LNCaP clone FGC (cell line): ENCODE data around the gene PLEKHM3.

Experiments
- DNase-seq: peaks from one replicate; pipeline ENCODE4 v3.0.0-alpha.2; 2011; ENCODE audit warnings: low read depth
- H3K4me3 ChIP-seq: 2 replicates; pipeline ENCODE4 v1.5.1; 2011; ENCODE audit warnings: mild to moderate bottlenecking, low read depth, low read length, control low read depth
- TF ChIP-seq, protein P1 (sequence below): IDR thresholded peaks from 2 replicates; pipeline ENCODE4 v1.5.1; 2012; ENCODE audit warnings: mild to moderate bottlenecking; ENCODE audit not compliant: control insufficient read depth, insufficient read depth; ENCODE audit errors: extremely low read depth

PLEKHM3 gene

DNA sequence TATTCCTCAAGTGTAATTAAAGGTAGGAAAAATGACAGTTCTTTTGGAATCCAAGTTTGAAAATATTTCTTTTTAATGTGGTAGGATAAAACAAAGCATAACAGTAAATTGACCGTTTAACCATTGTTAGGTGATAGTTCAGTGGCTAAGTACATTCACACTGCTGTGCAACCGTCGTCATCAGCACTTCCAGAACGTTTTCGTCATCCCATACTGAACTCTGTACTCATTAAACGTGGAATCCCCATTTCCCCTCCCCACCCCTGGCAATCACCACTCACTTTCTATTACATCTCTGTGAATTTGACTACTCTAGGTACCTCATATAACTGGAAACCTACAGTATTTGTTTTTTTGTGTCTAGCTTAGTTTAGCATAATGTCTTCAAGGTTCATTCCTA is 222.7 kb downstream of the PLEKHM3 start:
- TF ChIP-seq, protein P1, sequence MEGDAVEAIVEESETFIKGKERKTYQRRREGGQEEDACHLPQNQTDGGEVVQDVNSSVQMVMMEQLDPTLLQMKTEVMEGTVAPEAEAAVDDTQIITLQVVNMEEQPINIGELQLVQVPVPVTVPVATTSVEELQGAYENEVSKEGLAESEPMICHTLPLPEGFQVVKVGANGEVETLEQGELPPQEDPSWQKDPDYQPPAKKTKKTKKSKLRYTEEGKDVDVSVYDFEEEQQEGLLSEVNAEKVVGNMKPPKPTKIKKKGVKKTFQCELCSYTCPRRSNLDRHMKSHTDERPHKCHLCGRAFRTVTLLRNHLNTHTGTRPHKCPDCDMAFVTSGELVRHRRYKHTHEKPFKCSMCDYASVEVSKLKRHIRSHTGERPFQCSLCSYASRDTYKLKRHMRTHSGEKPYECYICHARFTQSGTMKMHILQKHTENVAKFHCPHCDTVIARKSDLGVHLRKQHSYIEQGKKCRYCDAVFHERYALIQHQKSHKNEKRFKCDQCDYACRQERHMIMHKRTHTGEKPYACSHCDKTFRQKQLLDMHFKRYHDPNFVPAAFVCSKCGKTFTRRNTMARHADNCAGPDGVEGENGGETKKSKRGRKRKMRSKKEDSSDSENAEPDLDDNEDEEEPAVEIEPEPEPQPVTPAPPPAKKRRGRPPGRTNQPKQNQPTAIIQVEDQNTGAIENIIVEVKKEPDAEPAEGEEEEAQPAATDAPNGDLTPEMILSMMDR, result no peak
- no peak for DNase-seq
- H3K4me3 ChIP-seq, result no peak overlapping the region

DNA sequence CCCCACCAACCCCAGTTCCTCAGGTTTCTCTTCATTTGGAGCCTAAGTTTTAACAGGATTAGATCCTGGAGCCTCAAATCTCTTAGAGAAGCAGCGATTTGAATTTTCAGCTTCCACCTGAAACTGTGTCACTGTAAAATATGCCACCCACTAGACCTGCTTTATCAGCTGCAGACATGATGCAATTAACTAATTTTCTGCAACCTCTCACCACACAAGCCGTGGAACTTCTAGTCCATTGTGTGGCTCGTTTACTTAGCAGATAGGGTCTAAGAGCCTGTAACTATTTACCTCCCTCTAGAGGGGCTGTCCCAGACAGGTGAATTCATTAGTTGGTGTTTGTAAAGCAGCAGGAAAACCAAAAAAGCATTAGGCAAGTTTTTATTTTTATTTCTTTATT is 224.1 kb downstream of the PLEKHM3 start:
- no peak for DNase-seq
- TF ChIP-seq, protein P1, result no peak
- no peak overlapping the region for H3K4me3 ChIP-seq

DNA sequence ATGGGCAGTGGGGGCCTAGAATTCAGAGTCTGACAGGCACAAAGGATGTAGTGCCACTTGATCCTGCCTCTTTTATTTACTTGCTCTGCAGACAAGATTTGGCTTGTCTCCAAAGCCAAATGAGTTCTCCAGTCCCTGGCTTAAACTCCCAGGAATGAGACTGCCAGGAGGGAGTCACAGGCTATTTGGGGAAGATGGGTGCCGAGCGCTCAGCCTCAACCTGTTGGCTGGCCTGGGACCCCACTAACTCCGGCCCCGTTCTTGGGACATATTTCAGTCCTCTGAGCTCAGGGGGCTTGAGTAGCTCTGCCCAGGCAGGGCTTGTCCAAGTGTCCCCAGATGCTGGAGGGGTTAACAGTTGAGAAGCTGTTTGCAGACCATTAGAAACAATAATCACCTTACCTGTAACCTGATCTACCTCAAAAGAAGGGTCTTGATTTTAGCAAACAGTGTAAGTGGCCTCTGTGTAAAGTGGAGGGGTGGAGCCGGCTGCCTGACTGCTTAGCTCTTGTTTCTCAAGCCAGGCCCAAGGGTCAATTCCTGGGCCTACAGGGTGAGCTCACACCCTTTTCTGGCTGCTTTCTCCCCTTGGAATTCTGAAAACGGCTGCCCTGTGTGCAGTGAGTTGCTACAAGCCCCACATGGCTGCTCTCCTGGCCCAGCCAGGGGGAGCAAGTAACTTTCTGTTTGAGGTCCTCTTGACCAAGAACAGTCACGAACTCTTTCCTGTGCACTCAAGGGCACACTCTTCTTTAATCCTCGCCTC is 228.6 kb downstream of the PLEKHM3 start:
- no peak for DNase-seq
- no peak overlapping the region for H3K4me3 ChIP-seq
- TF ChIP-seq, protein P1, result no peak

DNA sequence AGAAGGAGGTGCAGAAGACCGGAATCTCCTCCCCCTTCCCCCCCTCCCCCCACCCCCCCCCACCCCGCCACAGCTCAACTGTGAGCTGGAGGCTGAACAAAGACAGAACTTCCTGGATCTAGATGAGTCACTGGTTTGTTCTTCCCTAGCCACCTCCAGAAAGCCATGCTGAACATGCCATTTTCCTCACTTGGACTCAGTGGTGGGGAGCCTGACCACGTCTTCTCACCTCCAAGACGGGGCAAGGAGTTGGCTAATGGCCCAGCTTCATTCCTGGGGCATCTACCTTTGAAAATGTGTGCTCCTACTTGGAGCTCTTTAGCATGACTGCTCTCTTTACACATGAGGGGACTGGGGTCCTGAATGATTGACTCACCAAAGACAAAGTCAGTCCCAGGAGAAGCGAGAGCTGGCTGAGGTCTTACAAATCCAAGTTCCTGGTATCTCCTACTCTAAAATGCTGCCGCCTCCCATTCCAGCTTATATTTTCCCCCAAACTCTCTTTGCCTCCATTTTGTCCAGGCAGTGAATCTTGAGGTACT is 233.0 kb downstream of the PLEKHM3 start:
- DNase-seq, result no peak
- TF ChIP-seq, protein P1, result no peak
- no peak overlapping the region for H3K4me3 ChIP-seq

DNA sequence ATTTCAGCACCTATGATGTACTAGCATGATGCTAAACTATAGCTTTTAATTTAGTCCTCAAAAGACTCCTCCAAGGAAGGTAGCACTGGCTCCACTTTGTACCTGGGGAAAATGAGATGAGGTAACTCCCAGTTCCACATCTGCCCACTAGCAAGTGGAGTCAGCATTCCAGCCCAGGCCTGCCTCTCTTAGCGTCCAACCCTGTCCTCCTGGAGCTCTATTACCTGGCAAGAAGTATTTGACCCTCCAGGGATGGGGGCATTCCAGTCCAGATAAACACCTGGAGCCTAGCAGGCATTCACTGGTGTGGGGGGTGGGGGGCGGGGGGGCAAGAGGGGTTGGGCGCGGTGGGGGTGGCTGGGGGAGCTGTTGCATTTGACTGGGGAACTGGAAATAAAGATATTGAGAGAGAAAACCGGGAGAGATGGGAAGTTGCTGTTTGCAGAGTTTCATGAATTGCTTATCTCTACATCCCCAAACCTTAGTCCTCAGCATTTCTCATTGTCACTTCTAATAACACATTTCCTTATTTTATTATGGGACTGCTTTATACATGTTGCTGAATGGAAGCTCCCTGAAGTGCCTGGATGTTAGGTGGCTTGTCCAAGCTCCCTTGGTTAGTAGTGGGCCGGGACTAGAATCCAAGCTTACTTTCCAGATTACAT is 233.6 kb downstream of the PLEKHM3 start:
- DNase-seq, result no peak
- H3K4me3 ChIP-seq, result no peak overlapping the region
- TF ChIP-seq, protein P1, result no peak

DNA sequence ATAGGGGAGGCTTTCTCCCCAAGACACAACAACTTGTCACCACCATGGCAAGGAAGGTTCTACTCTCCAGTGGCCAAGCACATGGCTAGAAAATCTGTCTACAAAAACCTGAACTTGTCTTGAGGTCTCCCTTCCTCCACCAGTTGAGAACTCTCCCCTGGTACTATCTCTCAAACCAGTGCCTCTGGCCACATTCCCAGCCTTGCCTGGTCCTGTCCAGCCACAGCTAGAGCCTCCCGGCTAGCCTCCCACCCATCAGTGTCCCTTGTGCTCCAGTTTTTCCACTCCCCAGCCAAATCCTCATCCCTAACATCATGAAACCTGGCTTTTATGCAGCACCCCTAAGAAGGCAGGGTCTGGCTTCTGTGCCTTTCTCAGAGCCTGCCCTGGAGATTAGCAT is 234.4 kb downstream of the PLEKHM3 start:
- no peak overlapping the region for H3K4me3 ChIP-seq
- no peak for DNase-seq
- TF ChIP-seq, protein P1, result no peak
